Peyer's patch (tissue), 4 donors: Measurements from ENCODE around the gene SIGLEC6.

Experiments used
- CTCF ChIP-seq, 6 experiments: fragments of 450-650 bp in 4 of 6; fragments of 200-600 bp in 2 of 6; sonication (generic) in 1 of 6; IDR thresholded peaks; one replicate each; pipeline ENCODE4 v1.5.1; 2017 to 2019; ENCODE audit warnings: antibody characterized with exemption in 6 of 6, mild to moderate bottlenecking in 3 of 6, moderate library complexity in 1 of 6
- POLR2A ChIP-seq, 2 donors: fragments of 450-650 bp; IDR thresholded peaks; one replicate each; pipeline ENCODE4 v1.5.1; 2017; ENCODE audit warnings: antibody characterized with exemption in 2 of 2, mild to moderate bottlenecking in 2 of 2, moderate library complexity in 2 of 2

DNA sequence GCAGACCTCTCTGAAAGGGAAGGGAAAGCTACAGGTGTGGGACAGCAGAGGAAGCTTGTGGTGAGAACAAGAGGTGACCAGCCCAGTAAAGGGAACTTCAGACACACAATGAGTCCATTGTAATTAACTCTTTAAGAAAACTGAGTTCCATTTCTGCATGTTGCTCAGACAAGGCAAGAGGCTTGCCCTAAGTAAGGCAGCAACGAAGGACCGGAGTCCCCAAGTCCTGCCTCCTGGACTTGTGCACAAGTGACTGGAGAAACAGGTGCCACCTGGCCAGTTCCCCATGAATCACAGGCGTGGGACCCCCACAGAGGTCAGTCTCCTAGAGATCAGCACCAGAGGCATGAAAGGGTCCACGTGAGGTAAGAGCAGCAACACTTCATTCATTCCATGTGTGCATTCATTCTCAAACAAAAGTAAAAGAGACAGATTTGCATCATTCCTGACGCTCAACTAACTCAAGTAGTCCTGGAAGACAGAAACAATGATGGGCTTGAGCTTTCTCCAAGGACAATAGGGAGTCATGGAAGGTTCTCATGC lies 14.7 kb upstream of the SIGLEC6 start:
- TF ChIP-seq CTCF (IDR thresholded peaks at IDR 0.05), result no peak
- no peak for TF ChIP-seq POLR2A (IDR thresholded peaks at IDR 0.05)
